Endothelial cell of umbilical vein (primary cell): ENCODE measurements around the gene FRRS1L. TPM values are rescaled to one million over a fixed set of nuclear protein-coding genes. Genes with fewer than 3 reads are reported as not detected.
A peak's percentile ranks its signal among the peaks of the same experiment; 100 is the strongest.

ENCODE experiments used
- BruUV-seq: library from RNA; stranded (reverse); fragments of 400-500 nt; replicated peaks from 2 replicates; lab custom pipeline; 2021; lab: Mats Ljungman, UMichigan
- CTCF ChIA-PET: fragments of 300-600, 350-600 bp; sonication (Branson Sonifier 250); formaldehyde crosslinking; loops from one replicate; lab custom pipeline; 2021; ENCODE audit warnings: antibody characterized with exemption, inconsistent platforms; lab: Charles Lee
- POLR2A ChIA-PET: fragments of 300-600, 350-600 bp; sonication (Branson Sonifier 250); formaldehyde crosslinking; loops from one replicate; lab custom pipeline; 2021; ENCODE audit warnings: antibody characterized with exemption, inconsistent platforms; lab: Charles Lee
- DNase-seq: peaks from one replicate; pipeline ENCODE4 v3.0.0-alpha.2; 2011; ENCODE audit warnings: low read depth, low spot score
- FAIRE-seq: peaks from 2 replicates; lab custom pipeline; 2011; peaks lifted over from hg19 to GRCh38; lab: Jason Lieb, UNC
- H2AFZ ChIP-seq: 2 replicates; pipeline ENCODE4 v1.6.0; 2012; ENCODE audit warnings: low read depth, low read length, control low read depth, inconsistent platforms
- H3K27ac ChIP-seq: 2 replicates; pipeline ENCODE4 v1.5.1; 2011; ENCODE audit warnings: low read depth, mild to moderate bottlenecking, control low read depth, low read length, moderate library complexity; ENCODE audit not compliant: insufficient read depth
- H3K27me3 ChIP-seq, 2 experiments: 2 replicates each; pipeline versions ENCODE4 v1.6.0 to v1.6.1; 2011; ENCODE audit warnings: low read length in 2 of 2, mixed read lengths in 1 of 2; ENCODE audit not compliant: control insufficient read depth in 2 of 2, insufficient read depth in 2 of 2
- H3K36me3 ChIP-seq, 2 experiments: 2 replicates in 1 of 2; 3 replicates in 1 of 2; pipeline ENCODE4 v1.5.1; 2011; ENCODE audit warnings: low read length in 2 of 2, mild to moderate bottlenecking in 1 of 2, moderate library complexity in 1 of 2; ENCODE audit not compliant: control insufficient read depth in 2 of 2, insufficient read depth in 2 of 2; ENCODE audit errors: extremely low read depth in 1 of 2
- H3K4me1 ChIP-seq: 3 replicates; pipeline ENCODE4 v1.5.1; 2011; ENCODE audit warnings: mild to moderate bottlenecking, low read length; ENCODE audit not compliant: control insufficient read depth, insufficient read depth; ENCODE audit errors: extremely low read depth
- H3K4me2 ChIP-seq: 2 replicates; pipeline ENCODE4 v1.6.1; 2011; ENCODE audit warnings: low read length, control low read depth, mixed read lengths; ENCODE audit not compliant: insufficient read depth
- H3K4me3 ChIP-seq, 3 experiments: fragments of 200-600 bp in 1 of 3; sonication (generic), shearing (Covaris generic) in 1 of 3; replicated peaks in 1 of 3; 2 replicates each; pipeline ENCODE4 v1.5.1; 2011 to 2016; ENCODE audit warnings: control low read depth in 3 of 3, low read length in 3 of 3, mild to moderate bottlenecking in 2 of 3, inconsistent platforms in 1 of 3, low read depth in 1 of 3, moderate library complexity in 1 of 3; ENCODE audit not compliant: insufficient read depth in 1 of 3
- H3K79me2 ChIP-seq: 2 replicates; pipeline ENCODE4 v1.6.0; 2012; ENCODE audit warnings: low read length, inconsistent platforms; ENCODE audit not compliant: control insufficient read depth, insufficient read depth
- H3K9ac ChIP-seq: replicated peaks from 2 replicates; pipeline ENCODE3; 2011; ENCODE audit warnings: low read length, control low read depth; ENCODE audit not compliant: insufficient read depth; ENCODE audit errors: extremely low read depth
- H3K9me1 ChIP-seq: replicated peaks from 3 replicates; pipeline ENCODE4 v1.6.0; 2011; ENCODE audit warnings: mild to moderate bottlenecking, low read length; ENCODE audit not compliant: control insufficient read depth, insufficient read depth; ENCODE audit errors: extremely low read depth
- H3K9me3 ChIP-seq: replicated peaks from 2 replicates; pipeline ENCODE4 v1.5.1; 2012; ENCODE audit warnings: low read length, inconsistent platforms; ENCODE audit not compliant: control insufficient read depth, insufficient read depth
- H4K20me1 ChIP-seq: replicated peaks from 2 replicates; pipeline ENCODE3; 2011; ENCODE audit warnings: mild to moderate bottlenecking, low read length; ENCODE audit not compliant: control insufficient read depth, insufficient read depth; ENCODE audit errors: extremely low read depth
- CTCF ChIP-seq, 2 donors: IDR thresholded peaks; 1 replicate in 1 of 2; 2 replicates in 1 of 2; pipeline ENCODE4 v1.5.1; 2011; ENCODE audit warnings: low read length in 2 of 2, mild to moderate bottlenecking in 2 of 2, moderate library complexity in 2 of 2, control low read depth in 1 of 2, inconsistent platforms in 1 of 2, low read depth in 1 of 2; ENCODE audit not compliant: insufficient read depth in 1 of 2; ENCODE audit errors: extremely low read depth in 1 of 2
- EZH2 ChIP-seq: IDR thresholded peaks from 2 replicates; pipeline ENCODE4 v1.6.1; 2012; ENCODE audit warnings: borderline replicate concordance, low read depth, mild to moderate bottlenecking, moderate library complexity, low read length, inconsistent platforms; ENCODE audit not compliant: severe bottlenecking
- FOS ChIP-seq: IDR thresholded peaks from 2 replicates; pipeline ENCODE4 v1.6.1; 2011; ENCODE audit warnings: mild to moderate bottlenecking, low read length, moderate library complexity, borderline replicate concordance; ENCODE audit not compliant: insufficient read depth
- GATA2 ChIP-seq: IDR thresholded peaks from 2 replicates; pipeline ENCODE4 v1.7.0; 2011; ENCODE audit warnings: low read depth, mild to moderate bottlenecking, moderate library complexity, mixed read lengths, low read length; ENCODE audit not compliant: insufficient read length, insufficient read depth
- JUN ChIP-seq: IDR thresholded peaks from 2 replicates; pipeline ENCODE4 v1.6.1; 2011; ENCODE audit warnings: borderline replicate concordance, low read depth; ENCODE audit not compliant: insufficient read length, insufficient read depth
- MAX ChIP-seq: IDR thresholded peaks from 2 replicates; pipeline ENCODE4 v1.6.1; 2011; ENCODE audit not compliant: insufficient read depth, insufficient read length
- MYC ChIP-seq: IDR thresholded peaks from one replicate; pipeline ENCODE4 v1.6.1; 2011; ENCODE audit warnings: mild to moderate bottlenecking, low read depth, low read length
- POLR2A ChIP-seq: IDR thresholded peaks from 2 replicates; pipeline ENCODE4 v1.6.1; 2012; ENCODE audit warnings: low read depth, mild to moderate bottlenecking, control low read depth, low read length
- POLR2AphosphoS5 ChIP-seq: IDR thresholded peaks from 2 replicates; pipeline ENCODE4 v1.6.1; 2012; ENCODE audit warnings: low read depth, mild to moderate bottlenecking, control low read depth, low read length, moderate library complexity; ENCODE audit not compliant: insufficient read depth
- dilution Hi-C: fragments of 300-500 bp; cut with MboI; formaldehyde crosslinking; loops from one replicate; pipeline ENCODE4 v1.15.0; 2019; ENCODE audit warnings: low sequenced_read_pairs; ENCODE audit not compliant: extremely low pct_ligation_motif_present
- intact Hi-C: fragments of 100-400 bp; cut with micrococcal nuclease; formaldehyde crosslinking; loops from one replicate; pipeline ENCODE4 v1.10.0; 2022
- polyA plus RNA-seq, 4 experiments: library from polyadenylated mRNA; depleted of rRNA in 3 of 4; stranded (reverse) in 3 of 4; unstranded in 1 of 4; fragments of >200 nt; gene quantifications; 2 replicates each; pipeline versions ENCODE4 v1.2.1 to v1.2.3, GENCODE V29; 2011 to 2012; ENCODE audit warnings: missing spikeins in 1 of 4
- total RNA-seq: library from RNA; stranded (reverse); gene quantifications from 2 replicates; pipeline ENCODE4 v1.2.3, GENCODE V29; 2021

FRRS1L gene
- total and polyA plus RNA-seq, 2 donors (not counting 3 experiments of a cell fraction or from before 2014, with no cell fraction given): not detected

- intact Hi-C loops: loop anchor here (1.0 to 10.0 kb wide), 7 partner anchors 9 to 1635 kb away; partner anchors contain the start of genes CTNNAL1, EPB41L4B and KLF4
- FAIRE-seq (peak; percentile 93), DNase-seq (peak; percentile 98)
- H2AFZ ChIP-seq: peak within 1 kb of the TSS; percentile 80
- H3K36me3 ChIP-seq: no peaks in the 10 kb centered on the region
- dilution Hi-C loops: no loop called here
- no TSS peak for BruUV-seq
- H3K79me2 ChIP-seq: peaks cover 49% of the 10 kb centered on the region
- H4K20me1 ChIP-seq: no peaks in the 10 kb centered on the region
- no peaks in the 10 kb centered on the region for H3K27me3 ChIP-seq
- peak within 1 kb of the TSS; percentile 72 for H3K4me2 ChIP-seq
- peak within 1 kb of the TSS; percentile 42 for H3K27ac ChIP-seq
- POLR2A ChIA-PET: interaction anchor here (0.6 to 2.4 kb wide), 5 partner anchors 8 to 56 kb away, joined by 3 to 8 read pairs (median 4); no protein-coding TSS in a partner anchor
- TF ChIP-seq POLR2AphosphoS5 (peak; percentile 71), POLR2A (peak; percentile 75), MAX (no peak)
- peak within 1 kb of the TSS; percentile 61 to 75 (median 74) for H3K4me3 ChIP-seq
- H3K9me1 ChIP-seq: no peaks in the 10 kb centered on the region
- H3K9me3 ChIP-seq: no peaks in the 10 kb centered on the region
- peaks cover 16% of the 10 kb centered on the region for H3K4me1 ChIP-seq
- CTCF ChIA-PET: interaction anchor here (0.6 to 2.9 kb wide), 11 partner anchors 9 to 350 kb away, joined by 3 to 16 read pairs (median 4); no protein-coding TSS in a partner anchor
- peak within 1 kb of the TSS; percentile 83 for H3K9ac ChIP-seq
Measured at GRCh38 chr9:109119439-109120203, 47.4 kb downstream of the FRRS1L start, which contains the start of gene TMEM245. TSS of gene TMEM245 (minus strand) at chr9:109119947. CDS start at chr9:109119913, 34 bp downstream.

- intact Hi-C loops: loop anchor here (1.0 to 10.0 kb wide), 3 partner anchors 9 to 1634 kb away; partner anchors contain the start of genes CTNNAL1 and KLF4
- Histone ChIP-seq H3K79me2 (peaks cover 56% of the 10 kb centered on the region), H3K4me1 (peaks cover 16% of the 10 kb centered on the region), H3K27me3 (no peaks in the 10 kb centered on the region), H3K9me1 (no peaks in the 10 kb centered on the region), H3K9ac (peak overlapping the region; percentile 83), H3K9me3 (no peaks in the 10 kb centered on the region), H3K4me3 (peak overlapping the region; percentile 61 to 75 (median 74)), H3K4me2 (peak overlapping the region; percentile 72), H4K20me1 (no peaks in the 10 kb centered on the region), H3K36me3 (no peaks in the 10 kb centered on the region), H3K27ac (no peak overlapping the region), H2AFZ (no peak overlapping the region)
- dilution Hi-C loops: no loop called here
- TF ChIP-seq CTCF (IDR thresholded peaks at IDR 0.05; ENCODE audit: extremely low read depth in 1 of 2, insufficient read depth in 1 of 2, low read depth in 1 of 2, low read length in 2 of 2): no peak
- TF ChIP-seq GATA2: no peak
- no peak for TF ChIP-seq JUN
- no peak for TF ChIP-seq FOS
- no peak for TF ChIP-seq POLR2AphosphoS5
- no peak for TF ChIP-seq MYC
- no peak for TF ChIP-seq POLR2A
- no peak for TF ChIP-seq MAX
- TF ChIP-seq EZH2: no peak
- FAIRE-seq (no peak), DNase-seq (peak; percentile 41)
- ChIA-PET POLR2A (interaction anchor here (0.6 to 2.4 kb wide), 2 partner anchors 8 to 10 kb away, joined by 4 to 8 read pairs; no protein-coding TSS in a partner anchor), CTCF (interaction anchor here (1.2 to 2.9 kb wide), 8 partner anchors 9 to 165 kb away, joined by 3 to 16 read pairs (median 8); no protein-coding TSS in a partner anchor)
- no TSS peak for BruUV-seq
Measured at GRCh38 chr9:109118808-109119438, 48.1 kb downstream of the FRRS1L start.
